Measurements from ENCODE around the gene SCFD2. TPM values are rescaled to one million over a fixed set of nuclear protein-coding genes. Genes with fewer than 3 reads are reported as not detected.

Gene SCFD2
- total and polyA plus RNA-seq, 2 of the 8 experiments (the other 6 are each of a cell fraction or from before 2014, with no cell fraction given) = 6.2 to 10.2 TPM

DNA sequence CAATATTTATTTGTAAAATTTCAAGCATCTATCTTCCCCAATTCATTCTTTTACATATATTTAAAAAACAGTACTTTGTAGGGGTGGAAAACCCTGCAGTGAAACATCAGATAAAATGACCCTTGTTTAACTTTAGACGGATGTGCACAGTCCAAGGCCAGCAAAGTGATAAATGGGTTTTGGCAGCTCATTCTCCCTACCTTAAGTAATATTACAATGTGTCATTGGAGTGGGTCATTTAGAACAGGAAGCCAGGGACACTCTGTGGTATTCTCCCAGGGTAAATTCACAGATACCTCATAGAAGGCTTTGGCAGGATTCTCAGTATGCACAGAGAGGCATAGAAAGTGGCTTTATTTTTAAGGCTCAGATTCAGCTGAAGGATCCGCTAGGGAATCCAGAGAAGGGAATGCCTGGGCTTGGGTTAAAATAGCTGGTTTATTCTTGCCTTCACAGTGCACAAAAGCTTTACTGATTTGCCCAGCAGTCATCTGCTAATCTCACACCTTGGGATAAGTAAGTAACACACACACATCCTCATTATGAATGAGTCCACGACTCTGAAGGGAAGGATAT, 297.0 kb downstream of the SCFD2 start:
- Histone ChIP-seq H3K23me2 (ENCODE audit: low read depth, low read length) (no peaks in the 10 kb centered on the region), H2BK5ac (ENCODE audit: low read depth, low read length) (no peak overlapping the region), H2BK120ac (replicated peaks; ENCODE audit: low read depth, low read length) (no peak overlapping the region), H3K4me1 (replicated peaks in 1 of 4; ENCODE audit: control insufficient read depth in 3 of 4, insufficient read depth in 4 of 4, low read length in 3 of 4) (no peaks in the 10 kb centered on the region), H4K8ac (ENCODE audit: extremely low read depth, insufficient read depth, low read length) (no peak overlapping the region), H3K56ac (replicated peaks; ENCODE audit: insufficient read length, low read depth, low read length) (no peak overlapping the region), H2AK5ac (ENCODE audit: low read depth, low read length) (no peak overlapping the region), H3K27ac (ENCODE audit: low read depth, low read length) (no peak overlapping the region), H2BK15ac (ENCODE audit: low read length) (no peak overlapping the region), H3K23ac (ENCODE audit: insufficient read length) (no peak overlapping the region), H3K9me3 (ENCODE audit: insufficient read depth in 2 of 2, low read depth in 1 of 2, low read length in 1 of 2) (no peaks in the 10 kb centered on the region), H3K4ac (replicated peaks; ENCODE audit: insufficient read length, low read depth, low read length) (no peak overlapping the region), H3K14ac (ENCODE audit: insufficient read length) (no peak overlapping the region), H3K4me2 (ENCODE audit: insufficient read depth in 1 of 2, low read depth in 2 of 2, low read length in 2 of 2) (no peak overlapping the region), H3K79me1 (ENCODE audit: low read depth, low read length) (no peaks in the 10 kb centered on the region), H4K91ac (replicated peaks; ENCODE audit: insufficient read length, low read length) (no peak overlapping the region), H3K18ac (ENCODE audit: extremely low read depth, low read length) (no peak overlapping the region), H3K27me3 (replicated peaks in 1 of 4; ENCODE audit: control insufficient read depth in 3 of 4, extremely low read depth in 1 of 4, insufficient read depth in 3 of 4, low read length in 3 of 4) (no peaks in the 10 kb centered on the region), H3K4me3 (ENCODE audit: extremely low read depth in 1 of 4, insufficient read depth in 2 of 4, low read depth in 3 of 4, low read length in 4 of 4) (no peak overlapping the region), H3K79me2 (ENCODE audit: control insufficient read depth in 1 of 2, insufficient read depth in 2 of 2, low read length in 2 of 2) (no peaks in the 10 kb centered on the region), H2BK20ac (ENCODE audit: low read length) (no peak overlapping the region), H3K9ac (replicated peaks in 1 of 4; ENCODE audit: extremely low read depth in 1 of 4, low read depth in 3 of 4, low read length in 3 of 4) (no peak overlapping the region), H3K36me3 (ENCODE audit: control insufficient read depth in 2 of 4, insufficient read depth in 4 of 4, low read length in 3 of 4) (no peaks in the 10 kb centered on the region; a peak in 1 of 8 replicates), H4K20me1 (replicated peaks in 1 of 2; ENCODE audit: control insufficient read depth in 1 of 2, insufficient read depth in 2 of 2, low read length in 2 of 2) (no peaks in the 10 kb centered on the region), H2AFZ (ENCODE audit: low read length) (no peak overlapping the region), H4K5ac (ENCODE audit: insufficient read length, low read depth, low read length) (no peak overlapping the region), H2BK12ac (ENCODE audit: low read depth, low read length) (no peak overlapping the region)
- no peak for TF ChIP-seq SAP30 (IDR thresholded peaks at IDR 0.05; ENCODE audit: insufficient read depth, insufficient replicate concordance, low read length)
- WGBS, 2 experiments (ENCODE audit: extremely low coverage in 1 of 2, insufficient coverage in 1 of 2, insufficient read length in 1 of 2, insufficient replicate concordance in 2 of 2, low coverage in 1 of 2, low lambda C conversion rate in 2 of 2, missing lambda C conversion rate in 1 of 2) = 84% methylated on average over 3 of the region's 3 CpGs; no CpG with 5 or more reads in 1 of the 2 experiments
- CTCF ChIA-PET (ENCODE audit: partially characterized antibody) = no interaction called here
- FAIRE-seq = no peak
- POLR2A ChIA-PET (ENCODE audit: partially characterized antibody) = no interaction called here
- no peak for DNase-seq (ENCODE audit: low read depth in 1 of 2, low spot score in 2 of 2)

Measured in H1 (cell line).